Panc1 (cell line): ENCODE results near the gene GNG4. TPM values are rescaled to one million over a fixed set of nuclear protein-coding genes. Genes with fewer than 3 reads are reported as not detected.

Experiments used
- ATAC-seq: fragments of 200-7000 bp; cut with Tn5 transposase; 2 replicates; pipeline ENCODE4 v1.9.1; 2020; ENCODE audit warnings: mild to moderate bottlenecking, moderate library complexity
- BruUV-seq: library from RNA; stranded (reverse); fragments of 400-500 nt; replicated peaks from 2 replicates; lab custom pipeline; 2021; lab: Mats Ljungman, UMichigan
- CTCF ChIA-PET: fragments of 300-600 bp; sonication (Branson Sonifier 250); formaldehyde crosslinking; loops from one replicate; lab custom pipeline; 2022; ENCODE audit warnings: antibody characterized with exemption; lab: Charles Lee
- POLR2A ChIA-PET: fragments of 300-600 bp; sonication (Branson Sonifier 250); formaldehyde crosslinking; loops from one replicate; lab custom pipeline; 2022; ENCODE audit warnings: antibody characterized with exemption; lab: Charles Lee
- DNase-seq: peaks from one replicate; pipeline ENCODE4 v3.0.0-alpha.2; 2010; ENCODE audit warnings: low read depth, low spot score
- H3K27ac ChIP-seq: 2 replicates; pipeline ENCODE4 v1.5.1; 2011; ENCODE audit warnings: mild to moderate bottlenecking, low read length, inconsistent platforms
- H3K27me3 ChIP-seq: fragments of 200-500 bp; sonication (Bioruptor generic); 2 replicates; pipeline ENCODE4 v1.6.0; 2014; ENCODE audit warnings: low read length, inconsistent platforms; ENCODE audit not compliant: control insufficient read depth, insufficient read depth
- H3K36me3 ChIP-seq: fragments of 200-500 bp; sonication (Bioruptor generic); 2 replicates; pipeline ENCODE4 v1.5.1; 2014; ENCODE audit warnings: inconsistent platforms, mild to moderate bottlenecking, low read length, moderate library complexity; ENCODE audit not compliant: control insufficient read depth, insufficient read depth
- H3K4me1 ChIP-seq: 2 replicates; pipeline ENCODE4 v1.5.1; 2011; ENCODE audit warnings: inconsistent platforms, mild to moderate bottlenecking, low read length, moderate library complexity; ENCODE audit not compliant: control insufficient read depth, insufficient read depth
- H3K4me3 ChIP-seq, 2 experiments: 2 replicates each; pipeline ENCODE4 v1.5.1; 2011 to 2012; ENCODE audit warnings: low read depth in 2 of 2, low read length in 2 of 2, mild to moderate bottlenecking in 2 of 2, inconsistent platforms in 1 of 2, moderate library complexity in 1 of 2
- H3K9me3 ChIP-seq: fragments of 200-500 bp; sonication (Bioruptor generic); 2 replicates; pipeline ENCODE4 v1.5.1; 2014; ENCODE audit warnings: low read depth, mild to moderate bottlenecking, inconsistent platforms, low read length, moderate library complexity; ENCODE audit not compliant: control insufficient read depth, insufficient read depth
- CTCF ChIP-seq: fragments of 450-650 bp; IDR thresholded peaks from 2 replicates; pipeline ENCODE4 v1.5.1; 2017; ENCODE audit warnings: mild to moderate bottlenecking
- POLR2AphosphoS5 ChIP-seq: IDR thresholded peaks from 2 replicates; pipeline ENCODE4 v1.6.1; 2012; ENCODE audit warnings: mild to moderate bottlenecking, low read depth, low read length, moderate library complexity
- SIN3A ChIP-seq: IDR thresholded peaks from 2 replicates; pipeline ENCODE4 v1.6.1; 2012; ENCODE audit warnings: low read depth, mild to moderate bottlenecking, low read length, moderate library complexity, borderline replicate concordance; ENCODE audit not compliant: insufficient read depth
- TCF7L2 ChIP-seq: IDR thresholded peaks from 2 replicates; pipeline ENCODE4 v1.6.1; 2011; ENCODE audit warnings: mild to moderate bottlenecking, low read depth, low read length, inconsistent platforms
- in situ Hi-C: cut with HindIII; loops from 2 replicates; pipeline ENCODE4 v1.10.0; 2016; ENCODE audit warnings: low sequenced_read_pairs, low pct_unique_long_range_greater_than_20kb
- intact Hi-C: fragments of 100-400 bp; cut with micrococcal nuclease; formaldehyde crosslinking; loops from one replicate; pipeline ENCODE4 v1.10.0; 2022; ENCODE audit not compliant: unreplicated experiment
- total RNA-seq: library from RNA; stranded (reverse); gene quantifications from one replicate; pipeline ENCODE4 v1.2.1, GENCODE V29; 2021; ENCODE audit not compliant: unreplicated experiment
- TF ChIP-seq, protein P1 (sequence below), 2 experiments: IDR thresholded peaks; 2 replicates each; pipeline ENCODE4 v1.6.1; 2011 to 2012; ENCODE audit warnings: low read depth in 2 of 2, control low read depth in 1 of 2, low read length in 1 of 2, mild to moderate bottlenecking in 1 of 2, moderate library complexity in 1 of 2; ENCODE audit not compliant: insufficient read depth in 1 of 2

The GNG4 gene
- total RNA-seq, 1 experiment from 2014 or later = 1.1 TPM

- BruUV-seq = no TSS peak
- ATAC-seq (no peak), DNase-seq (no peak)
- H3K27ac ChIP-seq = no peak overlapping the region
- H3K36me3 ChIP-seq = no peaks in the 10 kb centered on the region
- no peaks in the 10 kb centered on the region for H3K27me3 ChIP-seq
- H3K4me1 ChIP-seq = no peaks in the 10 kb centered on the region
- TF ChIP-seq, protein P1, sequence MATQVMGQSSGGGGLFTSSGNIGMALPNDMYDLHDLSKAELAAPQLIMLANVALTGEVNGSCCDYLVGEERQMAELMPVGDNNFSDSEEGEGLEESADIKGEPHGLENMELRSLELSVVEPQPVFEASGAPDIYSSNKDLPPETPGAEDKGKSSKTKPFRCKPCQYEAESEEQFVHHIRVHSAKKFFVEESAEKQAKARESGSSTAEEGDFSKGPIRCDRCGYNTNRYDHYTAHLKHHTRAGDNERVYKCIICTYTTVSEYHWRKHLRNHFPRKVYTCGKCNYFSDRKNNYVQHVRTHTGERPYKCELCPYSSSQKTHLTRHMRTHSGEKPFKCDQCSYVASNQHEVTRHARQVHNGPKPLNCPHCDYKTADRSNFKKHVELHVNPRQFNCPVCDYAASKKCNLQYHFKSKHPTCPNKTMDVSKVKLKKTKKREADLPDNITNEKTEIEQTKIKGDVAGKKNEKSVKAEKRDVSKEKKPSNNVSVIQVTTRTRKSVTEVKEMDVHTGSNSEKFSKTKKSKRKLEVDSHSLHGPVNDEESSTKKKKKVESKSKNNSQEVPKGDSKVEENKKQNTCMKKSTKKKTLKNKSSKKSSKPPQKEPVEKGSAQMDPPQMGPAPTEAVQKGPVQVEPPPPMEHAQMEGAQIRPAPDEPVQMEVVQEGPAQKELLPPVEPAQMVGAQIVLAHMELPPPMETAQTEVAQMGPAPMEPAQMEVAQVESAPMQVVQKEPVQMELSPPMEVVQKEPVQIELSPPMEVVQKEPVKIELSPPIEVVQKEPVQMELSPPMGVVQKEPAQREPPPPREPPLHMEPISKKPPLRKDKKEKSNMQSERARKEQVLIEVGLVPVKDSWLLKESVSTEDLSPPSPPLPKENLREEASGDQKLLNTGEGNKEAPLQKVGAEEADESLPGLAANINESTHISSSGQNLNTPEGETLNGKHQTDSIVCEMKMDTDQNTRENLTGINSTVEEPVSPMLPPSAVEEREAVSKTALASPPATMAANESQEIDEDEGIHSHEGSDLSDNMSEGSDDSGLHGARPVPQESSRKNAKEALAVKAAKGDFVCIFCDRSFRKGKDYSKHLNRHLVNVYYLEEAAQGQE (IDR thresholded peaks at IDR 0.05; ENCODE audit: insufficient read depth in 1 of 2, low read depth in 2 of 2, low read length in 1 of 2) = no peak
- TF ChIP-seq POLR2AphosphoS5 = no peak
- TF ChIP-seq CTCF = no peak
- intact Hi-C loops (no loop called here), in situ Hi-C loops (no loop called here)
- ChIA-PET POLR2A (no interaction called here), CTCF (interaction anchor here (0.7 kb wide), 1 partner anchor 498 kb away, joined by 7 read pairs; no protein-coding TSS in a partner anchor)
- no peak overlapping the region for H3K4me3 ChIP-seq
- H3K9me3 ChIP-seq = no peaks in the 10 kb centered on the region
These were observed 21.1 kb downstream of the GNG4 start for GRCh38 chr1:235628316-235629005.

DNA sequence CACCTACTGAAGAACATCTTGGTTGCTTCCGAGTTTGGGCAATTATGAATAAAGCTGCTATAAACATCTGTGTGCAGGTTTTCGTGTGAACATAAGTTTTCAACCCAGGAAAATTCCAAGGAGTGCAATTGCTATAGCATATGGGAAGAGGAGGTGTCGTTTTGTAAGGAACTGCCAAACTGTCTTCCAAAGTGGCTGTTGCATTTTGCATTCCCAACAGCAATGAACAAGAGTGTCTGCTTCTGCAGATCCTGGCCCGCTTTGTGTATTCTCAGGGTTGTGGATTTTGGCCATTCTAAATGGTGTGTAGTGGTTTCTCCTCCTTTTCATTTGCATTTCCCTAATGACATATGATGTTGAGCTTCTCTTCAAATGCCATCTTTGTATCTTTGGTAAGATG, 23.8 kb downstream of the GNG4 start:
- ChIA-PET CTCF (no interaction called here), POLR2A (interaction anchor here (0.6 to 0.7 kb wide), 2 partner anchors 32 to 334 kb away, joined by 3 to 5 read pairs; no protein-coding TSS in a partner anchor)
- no peak for ATAC-seq
- no peak for DNase-seq
- H3K4me1 ChIP-seq = no peaks in the 10 kb centered on the region
- no peaks in the 10 kb centered on the region for H3K27me3 ChIP-seq
- no peak overlapping the region for H3K4me3 ChIP-seq
- H3K9me3 ChIP-seq = no peaks in the 10 kb centered on the region
- TF ChIP-seq TCF7L2 (no peak), SIN3A (no peak), CTCF (no peak), POLR2AphosphoS5 (no peak)
- TF ChIP-seq, protein P1 (IDR thresholded peaks at IDR 0.05; ENCODE audit: insufficient read depth in 1 of 2, low read depth in 2 of 2, low read length in 1 of 2) = no peak
- H3K27ac ChIP-seq = no peak overlapping the region
- H3K36me3 ChIP-seq = no peaks in the 10 kb centered on the region
- in situ Hi-C loops (no loop called here), intact Hi-C loops (no loop called here)
- no TSS peak for BruUV-seq
